ENCODE results near the gene ADAMTS9. TPM values are rescaled to one million over a fixed set of nuclear protein-coding genes. Genes with fewer than 3 reads are reported as not detected.

ADAMTS9 gene
- total and polyA plus RNA-seq, 2 donors (not counting 3 experiments of a cell fraction or from before 2014, with no cell fraction given), result 6.5 to 23.9 TPM

DNA sequence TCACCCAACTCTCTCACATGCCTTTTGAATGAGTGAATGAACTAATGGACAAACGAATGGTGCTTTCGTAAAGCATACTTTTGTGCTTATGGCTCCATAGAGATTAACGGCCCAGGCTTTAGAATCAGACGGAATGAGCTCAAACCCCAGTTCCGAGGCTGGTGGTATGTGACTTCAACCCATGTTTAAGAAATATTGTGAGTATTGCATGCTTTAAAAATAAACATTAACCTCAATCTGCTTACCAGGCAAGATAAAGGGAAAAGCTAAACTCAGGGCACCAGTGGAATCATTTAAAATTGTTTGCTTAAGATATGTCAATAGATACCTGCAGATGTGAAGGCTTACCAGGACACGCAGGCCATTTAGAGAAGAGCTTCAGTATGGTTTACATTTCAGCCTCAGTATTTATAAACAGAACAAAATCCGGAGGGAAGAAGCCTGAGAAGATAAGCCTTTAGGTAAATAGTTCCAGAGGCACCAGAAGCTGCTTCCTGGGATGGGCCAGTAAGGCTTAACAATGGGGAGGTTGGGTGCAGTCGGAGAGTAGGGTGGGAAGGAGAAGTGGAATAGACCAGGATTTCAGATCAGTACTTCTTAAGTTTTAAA, 186.4 kb downstream of the ADAMTS9 start:
- dilution Hi-C loops (cut with MboI; ENCODE audit: extremely low pct_ligation_motif_present, low sequenced_read_pairs), result no loop called here
- BruUV-seq (replicated peaks), result no TSS peak
- Histone ChIP-seq H2AFZ (ENCODE audit: low read depth, low read length) (no peak overlapping the region), H3K4me1 (ENCODE audit: control insufficient read depth, extremely low read depth, insufficient read depth, low read length) (peaks cover 9% of the 10 kb centered on the region), H4K20me1 (replicated peaks; ENCODE audit: control insufficient read depth, extremely low read depth, insufficient read depth, low read length) (no peaks in the 10 kb centered on the region), H3K4me2 (ENCODE audit: insufficient read depth, low read length) (no peak overlapping the region), H3K27ac (ENCODE audit: insufficient read depth, low read depth, low read length) (no peak overlapping the region), H3K79me2 (ENCODE audit: control insufficient read depth, insufficient read depth, low read length) (no peaks in the 10 kb centered on the region), H3K27me3 (ENCODE audit: control insufficient read depth in 2 of 2, insufficient read depth in 2 of 2, low read length in 2 of 2) (peaks cover 0 to 2% of the 10 kb centered on the region in 2 experiments), H3K9me1 (replicated peaks; ENCODE audit: control insufficient read depth, extremely low read depth, insufficient read depth, low read length) (no peaks in the 10 kb centered on the region), H3K36me3 (ENCODE audit: control insufficient read depth in 2 of 2, extremely low read depth in 1 of 2, insufficient read depth in 2 of 2, low read length in 2 of 2) (no peaks in the 10 kb centered on the region), H3K9me3 (replicated peaks; ENCODE audit: control insufficient read depth, insufficient read depth, low read length) (no peaks in the 10 kb centered on the region), H3K9ac (replicated peaks; ENCODE audit: extremely low read depth, insufficient read depth, low read length) (no peak overlapping the region), H3K4me3 (replicated peaks in 1 of 3; ENCODE audit: insufficient read depth in 1 of 3, low read depth in 1 of 3, low read length in 3 of 3) (no peak overlapping the region)
- intact Hi-C loops (cut with micrococcal nuclease), result no loop called here
- ChIA-PET POLR2A (no interaction called here), CTCF (no interaction called here)
- FAIRE-seq (no peak), DNase-seq (ENCODE audit: low read depth, low spot score) (no peak)
- no peak for TF ChIP-seq POLR2A (IDR thresholded peaks at IDR 0.05; ENCODE audit: low read depth, low read length)
- no peak for TF ChIP-seq JUN (IDR thresholded peaks at IDR 0.05; ENCODE audit: borderline replicate concordance, insufficient read depth, insufficient read length, low read depth)
- no peak for TF ChIP-seq MYC (IDR thresholded peaks at IDR 0.05; ENCODE audit: low read depth, low read length)
- no peak for TF ChIP-seq MAX (IDR thresholded peaks at IDR 0.05; ENCODE audit: insufficient read depth, insufficient read length)
- TF ChIP-seq FOS (IDR thresholded peaks at IDR 0.05; ENCODE audit: borderline replicate concordance, insufficient read depth, low read length), result no peak
- no peak for TF ChIP-seq EZH2 (IDR thresholded peaks at IDR 0.05; ENCODE audit: borderline replicate concordance, low read depth, low read length, severe bottlenecking)
- TF ChIP-seq POLR2AphosphoS5 (IDR thresholded peaks at IDR 0.05; ENCODE audit: insufficient read depth, low read depth, low read length), result no peak
- no peak for TF ChIP-seq CTCF (IDR thresholded peaks at IDR 0.05; ENCODE audit: extremely low read depth in 1 of 2, insufficient read depth in 1 of 2, low read depth in 1 of 2, low read length in 2 of 2)
- TF ChIP-seq GATA2 (IDR thresholded peaks at IDR 0.05; ENCODE audit: insufficient read depth, insufficient read length, low read depth, low read length), result no peak
